Progenitor cell of endocrine pancreas (in vitro differentiated cells): Measurements from ENCODE around the gene PARD3. TPM values are rescaled to one million over a fixed set of nuclear protein-coding genes. Genes with fewer than 3 reads are reported as not detected.

Experiments used
- DNase-seq: peaks from one replicate; pipeline ENCODE4 v3.0.0; 2021; ENCODE audit warnings: low spot score; ENCODE audit not compliant: unreplicated experiment
- H3K27ac Mint-ChIP-seq: 2 replicates; pipeline ENCODE4 v1.8.0; 2021; ENCODE audit warnings: mild to moderate bottlenecking, moderate library complexity, mixed read lengths
- H3K27me3 Mint-ChIP-seq: 2 replicates; pipeline ENCODE4 v1.8.0; 2021; ENCODE audit warnings: mixed read lengths
- H3K36me3 Mint-ChIP-seq: 2 replicates; pipeline ENCODE4 v1.8.0; 2022; ENCODE audit warnings: mixed read lengths; ENCODE audit not compliant: insufficient read depth
- H3K4me1 Mint-ChIP-seq: 2 replicates; pipeline ENCODE4 v1.8.0; 2021; ENCODE audit warnings: low read depth, mixed read lengths
- H3K4me3 Mint-ChIP-seq: 2 replicates; pipeline ENCODE4 v1.8.0; 2021; ENCODE audit warnings: low read depth, mild to moderate bottlenecking, moderate library complexity, mixed read lengths
- H3K9me3 Mint-ChIP-seq: 2 replicates; pipeline ENCODE4 v1.8.0; 2021; ENCODE audit warnings: low read depth, mixed read lengths
- CTCF ChIP-seq: fragments of 200-600 bp; sonication (generic); IDR thresholded peaks from one replicate; pipeline ENCODE4 v1.5.0; 2021; ENCODE audit warnings: antibody characterized with exemption, mild to moderate bottlenecking; ENCODE audit not compliant: unreplicated experiment
- total RNA-seq: library from RNA; stranded (reverse); gene quantifications from 2 replicates; pipeline ENCODE4 v1.2.1, GENCODE V29; 2021

Gene PARD3
- total RNA-seq, 1 donor from 2014 or later: 85.3 TPM

DNA sequence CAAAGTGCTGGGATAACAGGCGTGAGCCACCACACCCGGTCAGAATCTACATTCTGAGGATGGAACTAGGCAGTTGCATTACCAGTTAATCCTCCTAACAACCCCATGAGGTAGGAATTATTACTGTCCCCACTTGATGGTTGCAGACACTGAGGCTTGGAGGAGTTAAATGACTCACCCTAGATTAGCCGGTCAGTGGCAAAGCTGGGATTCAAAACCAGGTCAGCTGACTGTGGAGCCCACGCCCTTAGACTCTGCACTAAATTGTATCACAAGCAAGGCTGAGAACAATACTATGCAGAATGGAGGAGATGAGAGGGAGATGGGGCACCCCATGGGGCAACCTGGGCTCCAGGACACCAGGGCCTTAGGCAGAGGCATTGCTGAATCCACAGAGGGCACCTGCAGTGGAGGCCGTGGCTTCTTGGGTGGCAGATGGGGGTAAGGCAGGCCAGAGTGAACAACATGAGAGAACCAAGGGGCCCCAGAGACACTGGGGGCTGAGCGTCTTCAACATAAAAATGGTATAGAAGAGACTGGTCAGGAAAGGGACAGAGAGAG, 723.4 kb downstream of the PARD3 start:
- no peak for DNase-seq
- Mint-ChIP-seq H3K27ac (no peak overlapping the region), H3K4me3 (no peak overlapping the region), H3K27me3 (peaks cover 4% of the 10 kb centered on the region), H3K36me3 (peaks cover 1% of the 10 kb centered on the region), H3K9me3 (peaks cover 15% of the 10 kb centered on the region), H3K4me1 (no peaks in the 10 kb centered on the region)
- no peak for TF ChIP-seq CTCF

DNA sequence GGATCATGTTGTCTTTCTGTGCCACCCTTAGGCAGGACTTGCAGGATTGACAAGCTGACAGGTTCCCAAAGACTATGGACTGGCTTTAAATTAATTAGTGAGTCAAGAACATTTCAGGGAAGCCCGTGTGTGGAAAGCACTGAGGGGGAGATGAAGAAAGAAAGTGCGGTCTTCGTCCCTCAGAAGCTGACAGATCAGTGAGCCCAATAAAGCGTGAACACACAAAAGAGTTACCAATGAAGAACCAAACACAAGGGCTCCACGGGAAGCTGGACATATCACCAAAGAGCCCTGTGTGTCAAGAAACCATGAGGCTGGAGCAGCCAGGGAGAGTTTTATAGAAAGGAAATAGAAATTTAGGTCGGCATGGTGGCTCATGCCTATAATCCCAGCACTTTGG, 725.8 kb downstream of the PARD3 start:
- no peak overlapping the region for H3K27ac Mint-ChIP-seq
- H3K4me3 Mint-ChIP-seq: no peak overlapping the region
- H3K9me3 Mint-ChIP-seq: peaks cover 5% of the 10 kb centered on the region
- DNase-seq: no peak
- no peak for TF ChIP-seq CTCF
- no peaks in the 10 kb centered on the region for H3K36me3 Mint-ChIP-seq
- peaks cover 4% of the 10 kb centered on the region for H3K27me3 Mint-ChIP-seq
- H3K4me1 Mint-ChIP-seq: no peaks in the 10 kb centered on the region

DNA sequence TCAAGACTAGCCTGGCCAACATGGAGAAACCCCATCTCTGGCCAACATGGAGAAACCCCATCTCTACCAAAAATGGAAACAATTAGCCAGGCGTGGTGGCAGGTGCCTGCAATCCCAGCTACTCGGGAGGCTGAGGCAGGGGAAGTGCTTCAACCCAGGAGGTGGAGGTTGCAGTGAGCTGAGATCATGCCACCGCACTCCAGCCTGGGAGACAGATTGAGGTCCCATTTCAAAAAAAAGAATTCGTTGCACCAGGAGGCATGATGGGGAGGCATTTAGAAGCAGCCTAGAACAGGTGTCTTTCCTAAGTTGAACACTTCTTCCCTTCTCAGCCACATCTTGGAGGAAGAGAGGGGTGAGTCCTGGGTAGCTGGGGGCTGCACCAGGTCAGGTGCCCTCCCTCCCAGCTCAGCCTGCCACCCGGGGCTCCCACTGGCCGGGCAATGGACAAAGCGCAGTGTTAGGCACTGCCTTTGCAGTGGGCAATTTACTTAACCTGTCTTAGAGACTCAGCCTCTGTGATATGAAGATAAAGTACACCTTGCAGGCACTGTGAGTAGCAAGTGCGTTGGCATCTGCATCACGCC, 726.8 kb downstream of the PARD3 start:
- H3K27me3 Mint-ChIP-seq: peaks cover 4% of the 10 kb centered on the region
- H3K4me3 Mint-ChIP-seq: no peak overlapping the region
- peaks cover 11% of the 10 kb centered on the region for H3K9me3 Mint-ChIP-seq

GRCh38 chr10:34087095-34087418, 728.0 kb downstream of the PARD3 start:
- no peak for DNase-seq
- Mint-ChIP-seq H3K27me3 (peaks cover 4% of the 10 kb centered on the region), H3K4me1 (no peaks in the 10 kb centered on the region), H3K4me3 (no peak overlapping the region), H3K27ac (no peak overlapping the region), H3K9me3 (peaks cover 11% of the 10 kb centered on the region), H3K36me3 (peaks cover 3% of the 10 kb centered on the region)
- no peak for TF ChIP-seq CTCF

More for the DNA sequence above, 726.8 kb downstream of the PARD3 start:
- no peaks in the 10 kb centered on the region for H3K4me1 Mint-ChIP-seq
- TF ChIP-seq CTCF: no peak
- H3K36me3 Mint-ChIP-seq: peaks cover 3% of the 10 kb centered on the region
- DNase-seq: no peak
- H3K27ac Mint-ChIP-seq: no peak overlapping the region

GRCh38 chr10:34083567-34083966, 731.5 kb downstream of the PARD3 start:
- Mint-ChIP-seq H3K36me3 (peaks cover 4% of the 10 kb centered on the region), H3K4me1 (no peaks in the 10 kb centered on the region), H3K9me3 (peaks cover 8% of the 10 kb centered on the region), H3K27me3 (peaks cover 16% of the 10 kb centered on the region), H3K4me3 (no peak overlapping the region), H3K27ac (no peak overlapping the region)
- DNase-seq: no peak
- TF ChIP-seq CTCF: no peak
